ENCODE data around the gene NFKB2. TPM values are rescaled to one million over a fixed set of nuclear protein-coding genes. Genes with fewer than 3 reads are reported as not detected.

NFKB2 gene
- total RNA-seq, 1 donor = 20.3 TPM

DNA sequence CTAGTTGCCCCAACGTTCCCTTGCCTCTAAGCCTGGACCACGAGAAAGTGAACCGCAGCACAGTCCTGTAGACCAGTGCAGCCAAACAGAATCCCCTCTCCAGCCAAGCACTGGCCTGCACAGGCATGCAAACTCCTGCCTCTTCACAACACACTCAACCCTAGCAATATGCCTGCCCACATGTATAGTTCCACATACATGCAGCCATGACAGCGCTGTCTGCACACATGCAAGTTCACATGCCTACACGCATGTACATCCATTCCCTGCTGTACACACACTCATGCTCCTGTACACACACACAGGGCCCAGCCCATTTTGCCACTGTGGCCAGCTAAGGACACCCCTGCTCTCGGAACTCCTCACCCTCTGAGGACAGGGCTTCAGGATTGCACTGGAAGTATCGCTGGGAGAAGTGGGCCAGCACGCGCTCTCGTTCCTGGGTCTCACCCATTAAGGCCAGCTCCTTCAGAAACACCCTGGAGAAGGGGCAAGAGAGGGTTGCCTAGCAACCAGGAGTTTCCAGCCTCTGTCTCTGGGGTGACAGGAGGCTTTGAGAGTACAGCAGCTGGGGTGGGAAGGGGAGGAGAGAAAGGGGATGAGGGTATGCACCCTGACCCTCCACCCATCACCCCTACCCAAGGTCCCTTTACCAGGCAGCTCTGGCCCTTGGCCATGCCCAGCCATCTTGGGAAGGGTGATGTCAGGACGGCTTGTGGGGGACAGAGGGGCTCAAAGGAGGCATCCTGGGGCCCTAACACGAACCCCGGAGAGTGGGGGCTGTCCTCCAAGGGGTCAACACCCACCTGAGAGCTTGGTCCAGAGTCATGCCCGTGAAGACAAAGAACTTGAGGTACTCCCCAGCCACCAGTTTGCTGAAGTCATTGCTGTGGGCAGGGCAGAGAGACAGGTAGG, 16.1 kb downstream of the NFKB2 start:
- H3K27ac ChIP-seq (ENCODE audit: low read depth, low read length) = no peak overlapping the region
- H3K36me3 ChIP-seq (ENCODE audit: insufficient read depth, low read length) = no peaks in the 10 kb centered on the region
- no peaks in the 10 kb centered on the region for H4K20me1 ChIP-seq (ENCODE audit: insufficient read depth, low read length)
- H3K79me2 ChIP-seq (ENCODE audit: insufficient read depth, low read length) = no peaks in the 10 kb centered on the region
- H3K9me3 ChIP-seq (ENCODE audit: low read depth, low read length) = no peaks in the 10 kb centered on the region
- TF ChIP-seq, protein P1, sequence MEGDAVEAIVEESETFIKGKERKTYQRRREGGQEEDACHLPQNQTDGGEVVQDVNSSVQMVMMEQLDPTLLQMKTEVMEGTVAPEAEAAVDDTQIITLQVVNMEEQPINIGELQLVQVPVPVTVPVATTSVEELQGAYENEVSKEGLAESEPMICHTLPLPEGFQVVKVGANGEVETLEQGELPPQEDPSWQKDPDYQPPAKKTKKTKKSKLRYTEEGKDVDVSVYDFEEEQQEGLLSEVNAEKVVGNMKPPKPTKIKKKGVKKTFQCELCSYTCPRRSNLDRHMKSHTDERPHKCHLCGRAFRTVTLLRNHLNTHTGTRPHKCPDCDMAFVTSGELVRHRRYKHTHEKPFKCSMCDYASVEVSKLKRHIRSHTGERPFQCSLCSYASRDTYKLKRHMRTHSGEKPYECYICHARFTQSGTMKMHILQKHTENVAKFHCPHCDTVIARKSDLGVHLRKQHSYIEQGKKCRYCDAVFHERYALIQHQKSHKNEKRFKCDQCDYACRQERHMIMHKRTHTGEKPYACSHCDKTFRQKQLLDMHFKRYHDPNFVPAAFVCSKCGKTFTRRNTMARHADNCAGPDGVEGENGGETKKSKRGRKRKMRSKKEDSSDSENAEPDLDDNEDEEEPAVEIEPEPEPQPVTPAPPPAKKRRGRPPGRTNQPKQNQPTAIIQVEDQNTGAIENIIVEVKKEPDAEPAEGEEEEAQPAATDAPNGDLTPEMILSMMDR (IDR thresholded peaks at IDR 0.05; ENCODE audit: extremely low read depth, low read depth, low read length) = no peak
- no peak overlapping the region for H2AFZ ChIP-seq (ENCODE audit: low read length)
- peaks cover 9% of the 10 kb centered on the region for H3K4me1 ChIP-seq (ENCODE audit: insufficient read depth, low read length)
- peaks cover 73% of the 10 kb centered on the region for H3K27me3 ChIP-seq (ENCODE audit: insufficient read depth, low read length)
- H3K4me2 ChIP-seq (ENCODE audit: insufficient read depth, low read length) = no peak overlapping the region
- DNase-seq (ENCODE audit: insufficient read length, low spot score, missing footprints) = peak; percentile 71
- no peak overlapping the region for H3K4me3 ChIP-seq (ENCODE audit: insufficient read depth, low read length)

DNA sequence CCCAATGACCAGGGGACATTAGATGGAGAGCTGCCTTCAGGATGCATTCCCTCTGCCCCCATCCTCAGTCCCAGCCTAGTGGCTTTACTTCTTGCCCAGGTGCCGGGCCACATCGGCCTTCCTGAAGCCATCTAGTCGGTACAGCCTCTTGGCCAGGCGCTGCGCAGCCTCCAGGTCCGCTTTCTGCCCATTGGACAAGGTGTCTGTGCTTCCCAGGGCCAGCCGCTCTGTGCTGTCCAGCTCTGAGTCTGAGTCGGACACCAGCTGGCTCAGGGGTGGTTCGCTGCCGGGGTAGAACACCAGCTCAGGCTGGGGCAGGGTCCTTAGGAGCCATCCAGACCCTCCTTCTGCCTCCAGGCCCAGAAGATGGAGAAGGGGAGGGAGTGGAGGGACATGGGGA, 16.8 kb downstream of the NFKB2 start:
- H2AFZ ChIP-seq (ENCODE audit: low read length) = no peak overlapping the region
- no peak overlapping the region for H3K4me2 ChIP-seq (ENCODE audit: insufficient read depth, low read length)
- TF ChIP-seq, protein P1 (IDR thresholded peaks at IDR 0.05; ENCODE audit: extremely low read depth, low read depth, low read length) = no peak
- no peaks in the 10 kb centered on the region for H4K20me1 ChIP-seq (ENCODE audit: insufficient read depth, low read length)
- no peaks in the 10 kb centered on the region for H3K9me3 ChIP-seq (ENCODE audit: low read depth, low read length)
- no peaks in the 10 kb centered on the region for H3K79me2 ChIP-seq (ENCODE audit: insufficient read depth, low read length)
- H3K4me1 ChIP-seq (ENCODE audit: insufficient read depth, low read length) = peaks cover 9% of the 10 kb centered on the region
- peak; percentile 85 for DNase-seq (ENCODE audit: insufficient read length, low spot score, missing footprints)
- H3K27ac ChIP-seq (ENCODE audit: low read depth, low read length) = no peak overlapping the region
- H3K36me3 ChIP-seq (ENCODE audit: insufficient read depth, low read length) = no peaks in the 10 kb centered on the region
- H3K27me3 ChIP-seq (ENCODE audit: insufficient read depth, low read length) = peaks cover 72% of the 10 kb centered on the region
- H3K4me3 ChIP-seq (ENCODE audit: insufficient read depth, low read length) = no peak overlapping the region

DNA sequence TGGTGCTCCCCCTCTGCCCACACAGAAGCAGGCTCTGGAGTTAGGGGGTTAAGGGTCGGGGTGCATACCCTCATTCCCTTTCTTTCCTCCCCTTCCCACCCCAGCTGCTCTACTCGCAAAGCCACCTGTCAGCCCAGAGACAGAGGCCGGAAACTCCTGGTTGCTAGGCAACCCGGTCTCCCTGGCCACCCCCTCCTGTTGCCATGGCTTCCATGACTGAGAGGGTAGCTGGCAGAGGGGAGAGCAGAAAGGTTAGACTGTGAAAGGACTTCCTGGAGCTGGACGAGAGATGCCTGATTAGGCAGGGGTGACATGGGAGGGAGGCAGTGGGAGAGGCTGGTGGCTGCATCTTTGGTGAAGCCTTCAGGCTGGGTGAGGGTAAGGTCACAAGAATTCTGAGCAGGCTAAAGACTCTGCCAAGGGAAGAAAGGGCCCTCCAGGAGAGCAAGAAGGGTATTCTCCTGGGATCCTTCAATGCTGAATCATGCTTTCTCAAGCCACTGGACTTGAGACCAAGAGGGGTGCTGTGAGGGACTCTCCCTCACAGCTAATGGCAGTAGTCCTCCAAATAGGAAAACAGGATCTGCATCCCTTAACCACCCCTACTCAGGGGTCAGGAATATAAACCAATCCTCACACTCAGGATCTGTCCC, 17.7 kb downstream of the NFKB2 start:
- Histone ChIP-seq H3K4me2 (ENCODE audit: insufficient read depth, low read length) (no peak overlapping the region), H3K4me3 (ENCODE audit: insufficient read depth, low read length) (no peak overlapping the region), H3K36me3 (ENCODE audit: insufficient read depth, low read length) (no peaks in the 10 kb centered on the region), H3K27ac (ENCODE audit: low read depth, low read length) (no peak overlapping the region), H3K4me1 (ENCODE audit: insufficient read depth, low read length) (peaks cover 9% of the 10 kb centered on the region), H2AFZ (ENCODE audit: low read length) (no peak overlapping the region), H3K79me2 (ENCODE audit: insufficient read depth, low read length) (no peaks in the 10 kb centered on the region), H4K20me1 (ENCODE audit: insufficient read depth, low read length) (no peaks in the 10 kb centered on the region), H3K9me3 (ENCODE audit: low read depth, low read length) (no peaks in the 10 kb centered on the region), H3K27me3 (ENCODE audit: insufficient read depth, low read length) (peaks cover 67% of the 10 kb centered on the region)
- peak; percentile 93 for DNase-seq (ENCODE audit: insufficient read length, low spot score, missing footprints)
- TF ChIP-seq, protein P1 (IDR thresholded peaks at IDR 0.05; ENCODE audit: extremely low read depth, low read depth, low read length) = no peak

Measured in osteoblast (primary cell).